ENCODE data around the gene KRTAP4-1. TPM values are rescaled to one million over a fixed set of nuclear protein-coding genes. Genes with fewer than 3 reads are reported as not detected.
"Not testable (repeated sequence)": the region's sequence is repeated elsewhere in the genome, so short reads cannot be mapped to it uniquely, and the experiment has no call there.

The KRTAP4-1 gene
- not detected in 2 replicates for total RNA-seq
- long read RNA-seq = 0 reads

GRCh38 chr17:41184480-41184961, at the start of gene KRTAP4-1:
Gene KRTAP4-1, minus strand, starts transcription at chr17:41184911. Its CDS starts 57 bp downstream, at chr17:41184854.
- no peak within 1 kb of the TSS for H3K27ac Mint-ChIP-seq
- H3K4me3 Mint-ChIP-seq (ENCODE audit: low read depth) = no peak within 1 kb of the TSS
- TF ChIP-seq, protein P1, sequence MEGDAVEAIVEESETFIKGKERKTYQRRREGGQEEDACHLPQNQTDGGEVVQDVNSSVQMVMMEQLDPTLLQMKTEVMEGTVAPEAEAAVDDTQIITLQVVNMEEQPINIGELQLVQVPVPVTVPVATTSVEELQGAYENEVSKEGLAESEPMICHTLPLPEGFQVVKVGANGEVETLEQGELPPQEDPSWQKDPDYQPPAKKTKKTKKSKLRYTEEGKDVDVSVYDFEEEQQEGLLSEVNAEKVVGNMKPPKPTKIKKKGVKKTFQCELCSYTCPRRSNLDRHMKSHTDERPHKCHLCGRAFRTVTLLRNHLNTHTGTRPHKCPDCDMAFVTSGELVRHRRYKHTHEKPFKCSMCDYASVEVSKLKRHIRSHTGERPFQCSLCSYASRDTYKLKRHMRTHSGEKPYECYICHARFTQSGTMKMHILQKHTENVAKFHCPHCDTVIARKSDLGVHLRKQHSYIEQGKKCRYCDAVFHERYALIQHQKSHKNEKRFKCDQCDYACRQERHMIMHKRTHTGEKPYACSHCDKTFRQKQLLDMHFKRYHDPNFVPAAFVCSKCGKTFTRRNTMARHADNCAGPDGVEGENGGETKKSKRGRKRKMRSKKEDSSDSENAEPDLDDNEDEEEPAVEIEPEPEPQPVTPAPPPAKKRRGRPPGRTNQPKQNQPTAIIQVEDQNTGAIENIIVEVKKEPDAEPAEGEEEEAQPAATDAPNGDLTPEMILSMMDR (IDR thresholded peaks at IDR 0.05; ENCODE audit: unreplicated experiment) = no peak
- H3K4me1 Mint-ChIP-seq (ENCODE audit: low read depth) = peaks cover 6% of the 10 kb centered on the region
- peaks cover 19% of the 10 kb centered on the region for H3K27me3 Mint-ChIP-seq
- DNase-seq (ENCODE audit: low spot score, unreplicated experiment) = no peak
- no peaks in the 10 kb centered on the region for H3K9me3 Mint-ChIP-seq (ENCODE audit: low read depth)
- H3K36me3 Mint-ChIP-seq (ENCODE audit: insufficient read depth) = no peaks in the 10 kb centered on the region

DNA sequence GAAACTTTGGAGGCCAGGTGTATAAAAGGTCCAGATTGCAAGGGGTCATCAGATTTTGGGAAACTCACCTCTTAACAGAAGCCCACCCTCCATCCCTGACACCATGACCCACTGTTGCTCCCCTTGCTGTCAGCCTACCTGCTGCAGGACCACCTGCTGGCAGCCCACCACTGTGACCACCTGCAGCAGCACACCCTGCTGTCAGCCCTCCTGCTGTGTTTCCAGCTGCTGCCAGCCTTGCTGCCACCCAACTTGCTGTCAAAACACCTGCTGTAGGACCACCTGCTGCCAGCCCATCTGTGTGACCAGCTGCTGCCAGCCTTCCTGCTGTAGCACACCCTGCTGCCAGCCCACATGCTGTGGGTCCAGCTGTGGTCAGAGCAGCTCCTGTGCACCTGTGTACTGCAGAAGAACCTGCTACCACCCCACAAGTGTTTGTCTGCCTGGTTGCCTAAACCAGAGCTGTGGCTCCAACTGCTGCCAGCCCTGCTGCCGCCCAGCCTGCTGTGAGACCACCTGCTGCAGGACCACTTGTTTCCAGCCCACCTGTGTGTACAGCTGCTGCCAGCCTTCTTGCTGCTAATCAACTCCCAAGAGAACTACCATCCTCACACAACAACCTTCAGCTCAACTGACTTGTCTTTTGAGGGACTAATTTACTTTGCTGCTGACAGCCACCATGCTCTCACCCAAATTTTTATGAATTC, 47.8 kb upstream of the KRTAP4-1 start, which contains the start of gene KRTAP9-3:
KRTAP9-3 (plus strand) TSS at position 51 of the 707 bp plus-strand sequence; CDS start at position 104, 53 bp downstream.
- H3K4me3 Mint-ChIP-seq (ENCODE audit: low read depth); DNase-seq (ENCODE audit: low spot score, unreplicated experiment); H3K27ac Mint-ChIP-seq; H3K36me3 Mint-ChIP-seq (ENCODE audit: insufficient read depth); H3K9me3 Mint-ChIP-seq (ENCODE audit: low read depth); H3K4me1 Mint-ChIP-seq (ENCODE audit: low read depth): not testable (repeated sequence)
- peaks cover 58% of the 10 kb centered on the region for H3K27me3 Mint-ChIP-seq

DNA sequence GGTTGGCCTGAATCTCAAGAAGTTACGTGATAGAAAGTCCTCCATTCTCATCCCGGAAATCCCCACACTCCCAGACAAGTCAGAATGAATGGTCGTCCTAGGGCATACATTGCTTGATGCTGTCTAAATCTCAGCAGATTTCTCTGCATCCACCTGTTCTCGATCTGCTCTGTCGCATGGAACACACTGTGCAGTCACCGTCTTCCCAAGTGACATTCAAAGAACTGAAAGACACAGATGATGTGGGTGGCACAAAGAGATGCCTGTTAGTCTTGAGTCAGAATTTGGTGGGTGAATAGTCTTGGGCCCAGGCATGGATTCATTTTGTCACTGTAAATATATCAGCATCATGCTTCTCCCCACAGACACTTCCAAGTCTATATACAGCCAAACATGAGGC, 47.0 kb upstream of the KRTAP4-1 start:
- DNase-seq (ENCODE audit: low spot score, unreplicated experiment) = no peak
- H3K27me3 Mint-ChIP-seq = peaks cover 52% of the 10 kb centered on the region

GRCh38 chr17:41230094-41230493, 45.4 kb upstream of the KRTAP4-1 start:
- no peaks in the 10 kb centered on the region for H3K4me1 Mint-ChIP-seq (ENCODE audit: low read depth)
- TF ChIP-seq, protein P1 (IDR thresholded peaks at IDR 0.05; ENCODE audit: unreplicated experiment) = no peak
- peaks cover 40% of the 10 kb centered on the region for H3K27me3 Mint-ChIP-seq
- no peak overlapping the region for H3K4me3 Mint-ChIP-seq (ENCODE audit: low read depth)
- H3K27ac Mint-ChIP-seq = no peak overlapping the region
- no peak for DNase-seq (ENCODE audit: low spot score, unreplicated experiment)
- H3K9me3 Mint-ChIP-seq (ENCODE audit: low read depth) = no peaks in the 10 kb centered on the region
- no peaks in the 10 kb centered on the region for H3K36me3 Mint-ChIP-seq (ENCODE audit: insufficient read depth)

More for the DNA sequence above, 47.0 kb upstream of the KRTAP4-1 start:
- no peaks in the 10 kb centered on the region for H3K9me3 Mint-ChIP-seq (ENCODE audit: low read depth)
- H3K4me1 Mint-ChIP-seq (ENCODE audit: low read depth) = no peaks in the 10 kb centered on the region
- TF ChIP-seq, protein P1 (IDR thresholded peaks at IDR 0.05; ENCODE audit: unreplicated experiment) = no peak
- no peak overlapping the region for H3K4me3 Mint-ChIP-seq (ENCODE audit: low read depth)
- no peak overlapping the region for H3K27ac Mint-ChIP-seq
- H3K36me3 Mint-ChIP-seq (ENCODE audit: insufficient read depth) = no peaks in the 10 kb centered on the region

DNA sequence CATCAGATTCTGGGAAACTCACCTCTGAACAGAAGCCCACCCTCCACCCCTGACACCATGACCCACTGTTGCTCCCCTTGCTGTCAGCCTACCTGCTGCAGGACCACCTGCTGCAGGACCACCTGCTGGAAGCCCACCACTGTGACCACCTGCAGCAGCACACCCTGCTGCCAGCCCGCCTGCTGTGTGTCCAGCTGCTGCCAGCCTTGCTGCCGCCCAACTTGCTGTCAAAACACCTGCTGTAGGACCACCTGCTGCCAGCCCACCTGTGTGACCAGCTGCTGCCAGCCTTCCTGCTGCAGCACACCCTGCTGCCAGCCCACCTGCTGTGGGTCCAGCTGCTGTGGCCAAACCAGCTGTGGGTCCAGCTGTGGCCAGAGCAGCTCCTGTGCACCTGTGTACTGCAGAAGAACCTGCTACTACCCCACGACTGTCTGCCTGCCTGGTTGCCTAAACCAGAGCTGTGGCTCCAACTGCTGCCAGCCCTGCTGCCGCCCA, 41.9 kb upstream of the KRTAP4-1 start, which contains the start of gene KRTAP9-2:
KRTAP9-2 (plus strand) TSS at position 51 of the 498 bp plus-strand sequence; CDS start at position 58, 7 bp downstream.
- H3K9me3 Mint-ChIP-seq (ENCODE audit: low read depth); H3K27ac Mint-ChIP-seq; H3K4me1 Mint-ChIP-seq (ENCODE audit: low read depth); H3K36me3 Mint-ChIP-seq (ENCODE audit: insufficient read depth); H3K4me3 Mint-ChIP-seq (ENCODE audit: low read depth); DNase-seq (ENCODE audit: low spot score, unreplicated experiment): not testable (repeated sequence)
- H3K27me3 Mint-ChIP-seq = peaks cover 20% of the 10 kb centered on the region

DNA sequence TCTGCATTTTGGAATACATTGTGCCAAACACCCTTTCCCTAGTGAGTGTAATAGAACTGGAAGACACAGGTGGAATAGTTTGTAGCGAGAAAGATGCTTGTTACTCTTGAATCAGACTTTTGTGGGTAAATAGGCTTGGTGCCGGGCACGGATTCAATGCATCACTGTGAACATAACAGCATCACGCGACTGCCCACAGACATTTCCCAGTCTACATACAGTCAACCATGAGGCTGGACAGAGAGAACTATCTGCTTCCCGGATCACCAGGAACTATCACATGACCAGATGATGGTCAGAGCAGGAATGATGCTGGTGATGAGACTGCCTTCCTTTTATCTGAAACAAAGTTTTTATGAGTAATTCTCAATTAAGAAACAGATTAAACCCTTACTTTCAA, 41.3 kb upstream of the KRTAP4-1 start:
- H3K4me1 Mint-ChIP-seq (ENCODE audit: low read depth) = no peaks in the 10 kb centered on the region
- DNase-seq (ENCODE audit: low spot score, unreplicated experiment) = no peak
- no peaks in the 10 kb centered on the region for H3K9me3 Mint-ChIP-seq (ENCODE audit: low read depth)
- no peak overlapping the region for H3K27ac Mint-ChIP-seq
- H3K4me3 Mint-ChIP-seq (ENCODE audit: low read depth) = no peak overlapping the region
- peaks cover 19% of the 10 kb centered on the region for H3K27me3 Mint-ChIP-seq
- TF ChIP-seq, protein P1 (IDR thresholded peaks at IDR 0.05; ENCODE audit: unreplicated experiment) = no peak
- H3K36me3 Mint-ChIP-seq (ENCODE audit: insufficient read depth) = no peaks in the 10 kb centered on the region
